ENCODE results near the gene CASZ1. TPM values are rescaled to one million over a fixed set of nuclear protein-coding genes. Genes with fewer than 3 reads are reported as not detected.

CASZ1 gene
- total RNA-seq, 1 donor from 2014 or later = 63.6 TPM

DNA sequence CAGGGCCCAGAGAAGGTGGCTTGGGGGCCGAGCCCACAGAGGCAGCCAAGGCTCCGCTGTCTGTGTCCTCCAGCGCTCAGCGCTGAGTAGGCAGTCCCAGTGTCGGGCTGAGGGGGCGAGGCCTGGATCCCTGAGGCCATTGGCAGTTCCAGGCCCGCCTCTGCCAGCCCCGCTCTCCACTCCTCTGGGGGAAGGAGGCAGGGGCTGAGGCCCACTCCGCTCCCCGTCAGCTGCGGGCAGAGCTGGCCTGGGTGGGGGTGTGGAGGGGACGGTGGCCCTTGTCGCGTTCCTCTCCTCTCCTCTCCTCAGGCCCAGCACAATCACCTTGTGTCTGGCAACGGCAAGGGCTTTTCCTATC is 132.8 kb downstream of the CASZ1 start:
- Histone ChIP-seq H3K27me3 (no peaks in the 10 kb centered on the region), H3K27ac (peak overlapping the region; percentile 72), H3K9me3 (no peaks in the 10 kb centered on the region), H3K36me3 (peaks cover 13% of the 10 kb centered on the region), H3K4me3 (no peak overlapping the region), H3K4me1 (peaks cover 55% of the 10 kb centered on the region)
- peak; percentile 31 for ATAC-seq
- DNase-seq = no peak
- TF ChIP-seq, protein P1, sequence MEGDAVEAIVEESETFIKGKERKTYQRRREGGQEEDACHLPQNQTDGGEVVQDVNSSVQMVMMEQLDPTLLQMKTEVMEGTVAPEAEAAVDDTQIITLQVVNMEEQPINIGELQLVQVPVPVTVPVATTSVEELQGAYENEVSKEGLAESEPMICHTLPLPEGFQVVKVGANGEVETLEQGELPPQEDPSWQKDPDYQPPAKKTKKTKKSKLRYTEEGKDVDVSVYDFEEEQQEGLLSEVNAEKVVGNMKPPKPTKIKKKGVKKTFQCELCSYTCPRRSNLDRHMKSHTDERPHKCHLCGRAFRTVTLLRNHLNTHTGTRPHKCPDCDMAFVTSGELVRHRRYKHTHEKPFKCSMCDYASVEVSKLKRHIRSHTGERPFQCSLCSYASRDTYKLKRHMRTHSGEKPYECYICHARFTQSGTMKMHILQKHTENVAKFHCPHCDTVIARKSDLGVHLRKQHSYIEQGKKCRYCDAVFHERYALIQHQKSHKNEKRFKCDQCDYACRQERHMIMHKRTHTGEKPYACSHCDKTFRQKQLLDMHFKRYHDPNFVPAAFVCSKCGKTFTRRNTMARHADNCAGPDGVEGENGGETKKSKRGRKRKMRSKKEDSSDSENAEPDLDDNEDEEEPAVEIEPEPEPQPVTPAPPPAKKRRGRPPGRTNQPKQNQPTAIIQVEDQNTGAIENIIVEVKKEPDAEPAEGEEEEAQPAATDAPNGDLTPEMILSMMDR (IDR thresholded peaks at IDR 0.05) = no peak
- intact Hi-C loops (cut with DNase I) = no loop called here

DNA sequence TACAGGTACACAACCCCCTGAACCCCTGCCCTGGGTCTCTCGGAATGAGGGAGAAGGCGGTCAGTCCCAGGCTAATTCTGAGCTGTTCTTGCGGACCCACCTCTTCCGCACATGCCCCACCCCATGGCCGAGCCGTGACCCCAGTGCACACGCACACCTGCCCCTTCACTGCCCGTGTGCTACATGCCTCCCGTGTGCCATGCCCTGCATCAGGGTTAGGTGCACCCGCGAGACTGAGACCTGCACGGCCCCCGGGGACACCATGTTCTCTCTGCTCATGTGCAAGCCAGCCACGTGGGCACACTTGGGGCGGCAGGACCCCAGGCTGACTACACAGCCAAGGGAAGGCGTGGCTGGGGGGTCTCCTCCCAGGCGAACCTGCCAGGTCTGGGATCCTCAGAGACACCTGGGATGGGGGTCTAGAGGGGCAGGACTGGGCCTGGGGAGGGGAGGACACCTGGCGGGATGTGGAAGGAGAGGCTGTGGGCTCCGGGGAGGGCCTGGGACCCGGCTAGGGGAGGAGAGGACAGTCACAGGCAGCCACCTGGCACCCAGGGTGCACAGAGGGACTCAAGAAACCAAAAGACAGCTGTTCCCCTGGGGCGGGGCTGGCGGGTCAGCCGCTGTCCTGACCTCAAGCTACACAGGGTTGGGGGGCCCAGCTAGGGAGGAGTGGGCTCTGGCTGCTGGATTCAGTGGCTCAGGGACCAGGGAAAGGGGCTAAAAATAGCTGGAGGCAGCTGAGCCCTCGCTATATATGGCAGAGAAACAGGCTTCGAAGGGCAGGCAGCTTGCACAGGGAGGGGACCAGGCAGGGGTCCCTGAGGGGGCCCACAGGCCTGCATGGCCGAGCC is 133.4 kb downstream of the CASZ1 start:
- Histone ChIP-seq H3K4me1 (peaks cover 51% of the 10 kb centered on the region), H3K36me3 (peaks cover 13% of the 10 kb centered on the region), H3K4me3 (no peak overlapping the region), H3K27ac (peak overlapping the region; percentile 72), H3K9me3 (no peaks in the 10 kb centered on the region), H3K27me3 (no peaks in the 10 kb centered on the region)
- no peak for ATAC-seq
- DNase-seq = no peak
- TF ChIP-seq, protein P1 (IDR thresholded peaks at IDR 0.05) = no peak
- intact Hi-C loops (cut with DNase I) = no loop called here

DNA sequence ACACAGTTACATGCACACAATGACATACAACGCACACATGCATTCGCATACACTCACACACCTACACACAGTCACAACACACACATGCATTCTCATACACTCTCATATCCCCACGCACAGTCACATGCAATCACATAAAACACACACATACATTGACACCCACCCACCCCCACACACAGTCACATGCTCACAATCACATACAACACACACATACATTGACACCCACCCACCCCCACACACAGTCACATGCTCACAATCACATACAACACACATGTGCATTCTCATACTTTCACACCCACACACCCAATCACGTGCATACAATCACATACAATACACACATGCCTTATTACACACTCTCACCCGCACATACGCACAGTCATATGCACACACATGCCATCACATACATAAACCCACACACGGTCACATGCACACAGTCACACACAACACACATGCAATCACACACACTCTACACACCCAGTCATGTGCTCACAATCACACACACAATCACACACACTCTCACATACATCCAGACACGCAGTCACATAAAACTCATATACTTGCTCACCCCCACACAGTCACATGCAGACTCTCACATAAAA is 134.3 kb downstream of the CASZ1 start:
- H3K36me3 ChIP-seq = peaks cover 13% of the 10 kb centered on the region
- no peak overlapping the region for H3K4me3 ChIP-seq
- DNase-seq (no peak), ATAC-seq (no peak)
- no peak overlapping the region for H3K27ac ChIP-seq
- H3K9me3 ChIP-seq = no peaks in the 10 kb centered on the region
- H3K4me1 ChIP-seq = peaks cover 43% of the 10 kb centered on the region
- no peaks in the 10 kb centered on the region for H3K27me3 ChIP-seq
- intact Hi-C loops (cut with DNase I) = no loop called here
- TF ChIP-seq, protein P1 (IDR thresholded peaks at IDR 0.05) = no peak

DNA sequence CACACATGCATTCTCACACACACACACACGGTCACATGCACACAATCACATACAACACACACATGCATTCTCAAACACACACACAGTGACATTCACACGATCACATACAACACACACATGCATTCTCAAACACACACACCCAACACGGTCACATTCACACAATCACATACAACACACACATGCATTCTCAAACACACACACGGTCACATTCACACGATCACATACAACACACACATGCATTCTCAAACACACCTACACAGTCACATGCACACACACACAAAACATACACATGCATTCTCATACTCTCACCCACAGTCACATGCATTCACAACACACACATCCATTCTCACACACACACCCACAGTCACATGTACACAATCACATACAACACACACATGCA is 135.0 kb downstream of the CASZ1 start:
- TF ChIP-seq, protein P1 (IDR thresholded peaks at IDR 0.05) = no peak
- no peaks in the 10 kb centered on the region for H3K27me3 ChIP-seq
- H3K9me3 ChIP-seq = no peaks in the 10 kb centered on the region
- ATAC-seq (no peak), DNase-seq (no peak)
- H3K27ac ChIP-seq = no peak overlapping the region
- H3K4me1 ChIP-seq = peaks cover 35% of the 10 kb centered on the region
- H3K4me3 ChIP-seq = no peak overlapping the region
- peaks cover 13% of the 10 kb centered on the region for H3K36me3 ChIP-seq
- intact Hi-C loops (cut with DNase I) = no loop called here

DNA sequence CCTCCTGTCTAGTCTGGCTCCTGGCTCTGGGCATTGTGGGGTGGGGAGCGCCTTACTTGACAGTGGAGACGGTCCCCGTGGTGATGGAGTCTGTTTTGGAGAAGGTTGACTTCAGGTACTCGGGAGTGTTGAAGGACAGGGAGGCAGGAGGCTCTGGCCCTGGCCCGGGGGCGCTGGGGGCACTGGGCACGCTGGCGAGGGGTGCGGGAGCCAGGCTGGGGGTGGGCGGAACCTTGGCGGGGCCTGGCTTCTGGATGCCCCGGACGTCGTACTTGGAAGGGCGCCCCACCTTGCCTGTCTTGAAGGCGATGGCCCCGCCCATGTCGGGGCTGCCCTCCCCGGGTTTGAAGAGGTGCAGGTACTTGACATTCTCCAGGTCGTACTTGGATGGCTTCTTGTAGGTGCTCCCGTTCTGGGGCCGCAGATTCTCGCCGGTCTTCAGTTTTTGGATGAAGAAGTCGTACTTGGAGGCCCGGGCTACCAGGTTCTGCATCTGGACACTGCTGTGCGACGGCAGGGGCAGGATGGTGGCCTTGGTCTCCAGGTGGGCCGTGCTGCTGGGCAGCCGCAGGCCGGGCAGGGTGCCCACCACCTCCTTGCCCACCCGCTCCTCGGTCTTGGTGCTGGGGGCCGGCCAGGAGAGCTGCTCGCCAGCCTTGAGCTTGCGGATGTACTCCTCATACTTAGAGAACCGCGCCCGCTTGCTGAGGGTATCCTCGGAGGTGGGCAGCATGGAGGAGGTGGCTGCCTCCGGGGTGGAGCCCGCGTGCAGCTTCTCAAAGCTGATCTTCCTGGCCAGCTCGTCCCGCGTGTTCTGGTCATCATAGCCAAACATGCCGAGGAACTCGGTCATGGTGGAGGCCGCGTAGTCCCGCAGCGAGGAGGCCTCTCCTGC is 136.6 kb downstream of the CASZ1 start:
- DNase-seq (no peak), ATAC-seq (peak; percentile 57)
- Histone ChIP-seq H3K27me3 (no peaks in the 10 kb centered on the region), H3K27ac (no peak overlapping the region), H3K4me1 (peaks cover 21% of the 10 kb centered on the region), H3K36me3 (peaks cover 17% of the 10 kb centered on the region), H3K9me3 (no peaks in the 10 kb centered on the region), H3K4me3 (no peak overlapping the region)
- intact Hi-C loops (cut with DNase I) = no loop called here
- TF ChIP-seq, protein P1 (IDR thresholded peaks at IDR 0.05) = no peak
